NT2/D1 (cell line): ENCODE results near the gene ARRB2.

Source experiments
- SUZ12 ChIP-seq: IDR thresholded peaks from 2 replicates; pipeline ENCODE4 v1.6.1; 2011; ENCODE audit not compliant: insufficient read length, insufficient read depth; ENCODE audit errors: extremely low read depth
- YY1 ChIP-seq: IDR thresholded peaks from 2 replicates; pipeline ENCODE4 v1.6.1; 2011; ENCODE audit not compliant: insufficient read length, insufficient read depth
- ZNF274 ChIP-seq: IDR thresholded peaks from 2 replicates; pipeline ENCODE4 v1.6.1; 2011; ENCODE audit warnings: mild to moderate bottlenecking, low read depth, low read length

DNA sequence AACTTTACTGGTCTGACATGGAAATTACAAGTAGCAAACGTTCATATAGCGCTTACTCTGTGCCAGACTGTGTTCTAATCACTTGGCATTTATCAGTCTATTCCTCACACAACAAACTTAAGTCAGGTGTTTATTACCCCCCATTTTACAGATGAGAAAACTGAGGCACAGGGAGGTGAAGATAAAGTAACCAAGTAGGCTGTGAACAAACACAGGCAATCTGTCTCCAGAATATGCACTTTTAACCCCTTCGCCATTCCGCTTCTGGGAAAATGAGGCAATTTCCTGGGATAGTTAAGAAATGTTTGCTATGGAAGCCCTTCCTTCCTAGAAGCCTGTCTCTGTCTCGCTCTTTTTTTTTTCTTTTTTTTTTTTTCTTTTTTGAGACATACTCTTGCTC, 41.5 kb downstream of the ARRB2 start:
- no peak for TF ChIP-seq SUZ12
- no peak for TF ChIP-seq YY1
- no peak for TF ChIP-seq ZNF274
